Lung (tissue), 12 donors: ENCODE measurements around the gene ADI1. TPM values are rescaled to one million over a fixed set of nuclear protein-coding genes. Genes with fewer than 3 reads are reported as not detected.

Source experiments
- ATAC-seq: fragments of 200-7000 bp; cut with Tn5 transposase; one replicate; pipeline ENCODE4 v1.9.1; 2020; ENCODE audit warnings: moderate number of reproducible peaks; ENCODE audit not compliant: insufficient read depth, low FRiP score
- DNase-seq, 3 donors: peaks; one replicate each; pipeline ENCODE4 v3.0.0-alpha.2; 2013 to 2017
- H3K27ac ChIP-seq, 2 donors: one replicate each; pipeline ENCODE4 v1.5.1; 2013; ENCODE audit warnings: mild to moderate bottlenecking in 2 of 2, moderate library complexity in 2 of 2, control low read depth in 1 of 2, inconsistent platforms in 1 of 2, low read depth in 1 of 2, low read length in 1 of 2
- H3K27me3 ChIP-seq, 3 donors: one replicate each; pipeline ENCODE4 v1.5.1; 2013; ENCODE audit warnings: low read length in 2 of 3; ENCODE audit not compliant: control insufficient read depth in 3 of 3, insufficient read depth in 3 of 3
- H3K36me3 ChIP-seq, 4 donors: one replicate each; pipeline ENCODE4 v1.5.1; 2013; ENCODE audit warnings: low read length in 4 of 4, mild to moderate bottlenecking in 1 of 4, moderate library complexity in 1 of 4; ENCODE audit not compliant: control insufficient read depth in 4 of 4, insufficient read depth in 4 of 4
- H3K4me1 ChIP-seq, 5 donors: one replicate each; pipeline ENCODE4 v1.5.1; 2013; ENCODE audit warnings: low read length in 5 of 5, mild to moderate bottlenecking in 2 of 5, moderate library complexity in 1 of 5; ENCODE audit not compliant: control insufficient read depth in 5 of 5, insufficient read depth in 5 of 5
- H3K4me3 ChIP-seq: one replicate; pipeline ENCODE4 v1.5.1; 2013; ENCODE audit warnings: mild to moderate bottlenecking, control low read depth, moderate library complexity
- H3K9ac ChIP-seq, 2 donors: one replicate each; pipeline ENCODE4 v1.5.1; 2013; ENCODE audit warnings: low read length in 2 of 2, control low read depth in 1 of 2; ENCODE audit not compliant: insufficient read depth in 1 of 2
- H3K9me3 ChIP-seq, 4 donors: one replicate each; pipeline ENCODE4 v1.5.1; 2013; ENCODE audit warnings: low read length in 3 of 4, mild to moderate bottlenecking in 1 of 4, moderate library complexity in 1 of 4; ENCODE audit not compliant: control insufficient read depth in 4 of 4, insufficient read depth in 3 of 4
- WGBS, 2 donors: extraction: QIAGEN DNeasy Blood & Tissue Kit; methylation state at CpG; one replicate each; pipeline ENCODE4 v1.1.7; 2013; 5-methylcytosine and 5-hydroxymethylcytosine counted together
- polyA plus RNA-seq, 2 donors: library from polyadenylated mRNA; stranded (reverse); fragments of 200-250 nt; gene quantifications; one replicate each; pipeline ENCODE4 v1.2.1, GENCODE V29; 2013
- total RNA-seq, 2 donors: library from RNA; depleted of rRNA in 1 of 2; stranded (reverse); fragments of >200 nt in 1 of 2; gene quantifications; one replicate each; pipeline ENCODE4 v1.2.1, GENCODE V29; 2014 to 2021
- TF ChIP-seq, protein P1 (sequence below): IDR thresholded peaks from 2 replicates; pipeline ENCODE4 v1.5.1; 2012; ENCODE audit warnings: mild to moderate bottlenecking; ENCODE audit errors: control extremely low read depth, extremely low read depth
- donor health status: control.
- donor health status: control.
- donor health status: Bipolar disorder and iron deficiency.
- donor health status: healthy.
- donor health status: DM: yes; HTN: yes; CAD: no.

Gene ADI1
- total and polyA plus RNA-seq, 4 donors, result 46.8 to 65.2 (median 55.9) TPM

DNA sequence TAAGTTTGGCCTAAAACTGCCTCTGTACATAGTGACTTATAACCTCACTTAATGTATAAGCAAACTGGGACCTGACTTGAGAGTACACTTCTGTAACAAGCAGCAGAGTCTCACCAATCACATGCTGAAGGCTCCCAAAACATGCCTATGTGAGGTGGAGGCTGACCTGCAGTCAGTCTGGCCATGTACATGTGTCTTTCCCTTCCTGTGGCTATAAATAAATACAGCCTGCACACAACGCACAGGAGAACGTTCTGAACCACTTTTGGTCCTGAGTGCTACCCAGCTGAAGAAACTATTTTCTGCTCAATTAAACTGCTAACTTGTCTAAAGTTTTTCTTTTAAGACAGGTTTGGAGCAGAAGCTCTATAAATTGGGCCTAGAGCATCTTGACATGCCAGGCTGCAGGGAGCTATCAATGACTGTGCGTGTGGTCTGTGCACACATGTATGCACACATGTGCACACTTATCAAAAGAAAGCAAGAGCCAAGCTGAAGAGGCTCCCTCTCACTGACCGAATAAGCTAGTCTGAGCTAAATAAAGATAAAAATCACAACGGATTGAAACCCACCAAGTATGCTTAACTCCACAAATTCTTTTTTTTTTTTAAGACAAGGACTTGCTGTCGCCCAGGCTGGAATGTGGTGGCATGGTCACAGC, 23.8 kb upstream of the ADI1 start:
- H3K9me3 ChIP-seq, result no peaks in the 10 kb centered on the region
- ATAC-seq (no peak), DNase-seq (no peak)
- no peak overlapping the region for H3K4me3 ChIP-seq
- H3K27me3 ChIP-seq, result no peaks in the 10 kb centered on the region
- H3K27ac ChIP-seq, result no peak overlapping the region
- H3K36me3 ChIP-seq, result peaks cover 29 to 33% (median 32%) of the 10 kb centered on the region in 4 donors
- TF ChIP-seq, protein P1, sequence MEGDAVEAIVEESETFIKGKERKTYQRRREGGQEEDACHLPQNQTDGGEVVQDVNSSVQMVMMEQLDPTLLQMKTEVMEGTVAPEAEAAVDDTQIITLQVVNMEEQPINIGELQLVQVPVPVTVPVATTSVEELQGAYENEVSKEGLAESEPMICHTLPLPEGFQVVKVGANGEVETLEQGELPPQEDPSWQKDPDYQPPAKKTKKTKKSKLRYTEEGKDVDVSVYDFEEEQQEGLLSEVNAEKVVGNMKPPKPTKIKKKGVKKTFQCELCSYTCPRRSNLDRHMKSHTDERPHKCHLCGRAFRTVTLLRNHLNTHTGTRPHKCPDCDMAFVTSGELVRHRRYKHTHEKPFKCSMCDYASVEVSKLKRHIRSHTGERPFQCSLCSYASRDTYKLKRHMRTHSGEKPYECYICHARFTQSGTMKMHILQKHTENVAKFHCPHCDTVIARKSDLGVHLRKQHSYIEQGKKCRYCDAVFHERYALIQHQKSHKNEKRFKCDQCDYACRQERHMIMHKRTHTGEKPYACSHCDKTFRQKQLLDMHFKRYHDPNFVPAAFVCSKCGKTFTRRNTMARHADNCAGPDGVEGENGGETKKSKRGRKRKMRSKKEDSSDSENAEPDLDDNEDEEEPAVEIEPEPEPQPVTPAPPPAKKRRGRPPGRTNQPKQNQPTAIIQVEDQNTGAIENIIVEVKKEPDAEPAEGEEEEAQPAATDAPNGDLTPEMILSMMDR, result no peak
- no peaks in the 10 kb centered on the region for H3K4me1 ChIP-seq
- WGBS, 2 donors, result 75 to 82% methylated on average over 6 of the region's 6 CpGs
- no peak overlapping the region for H3K9ac ChIP-seq

DNA sequence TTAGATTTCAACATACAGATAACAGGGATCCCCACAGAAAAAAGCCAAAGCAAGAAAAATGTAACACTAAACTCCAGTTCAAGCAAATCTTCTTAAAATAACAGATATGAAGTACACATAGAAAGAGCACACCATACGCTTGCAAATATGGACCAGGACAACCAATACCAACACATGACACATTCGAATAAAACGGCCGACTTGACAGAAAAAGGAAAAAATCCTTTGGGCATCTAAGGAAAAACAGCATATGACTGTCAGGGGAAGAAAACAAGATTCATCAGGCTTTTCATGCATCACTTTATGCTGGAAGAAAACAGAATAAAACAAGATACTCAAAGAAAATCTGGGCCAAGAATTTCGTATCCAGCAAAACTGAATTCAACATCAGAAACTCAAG, 22.8 kb upstream of the ADI1 start:
- Histone ChIP-seq H3K27ac (no peak overlapping the region), H3K36me3 (peaks cover 26 to 29% (median 27%) of the 10 kb centered on the region in 4 donors), H3K4me1 (no peaks in the 10 kb centered on the region), H3K9me3 (no peaks in the 10 kb centered on the region), H3K4me3 (no peak overlapping the region), H3K9ac (no peak overlapping the region), H3K27me3 (no peaks in the 10 kb centered on the region)
- 94 to 98% methylated on average over 5 of the region's 5 CpGs for WGBS, 2 donors
- DNase-seq (no peak), ATAC-seq (no peak)
- TF ChIP-seq, protein P1, result no peak

DNA sequence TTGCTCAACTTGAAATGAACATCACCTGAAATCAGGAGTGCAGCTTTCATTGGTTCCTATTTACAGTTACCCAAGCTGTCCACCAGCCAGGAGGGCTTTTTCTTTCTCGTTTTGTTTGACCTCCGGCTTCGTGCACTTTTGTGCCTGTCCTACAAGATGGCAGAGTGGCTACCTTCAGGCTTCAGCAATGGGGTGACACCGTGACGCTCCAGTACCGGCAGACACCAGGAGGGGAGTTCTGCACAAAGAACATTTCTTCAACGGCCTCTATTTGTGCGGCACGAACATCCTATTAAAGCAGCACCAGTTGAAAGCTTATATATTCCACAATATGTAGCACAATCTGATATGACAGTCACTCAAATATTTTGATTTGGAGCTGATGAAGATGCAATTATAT, 20.5 kb upstream of the ADI1 start:
- ATAC-seq (no peak), DNase-seq (no peak)
- TF ChIP-seq, protein P1, result no peak
- Histone ChIP-seq H3K27me3 (no peaks in the 10 kb centered on the region), H3K4me1 (peaks cover 4 to 17% (median 6%) of the 10 kb centered on the region in 5 donors), H3K4me3 (no peak overlapping the region), H3K9me3 (no peaks in the 10 kb centered on the region), H3K36me3 (peaks cover 13 to 22% (median 16%) of the 10 kb centered on the region in 4 donors), H3K27ac (no peak overlapping the region), H3K9ac (no peak overlapping the region)
- 91 to 92% methylated on average over 9 of the region's 9 CpGs for WGBS, 2 donors
